Panc1 (cell line): ENCODE measurements around the gene DOCK4.

ENCODE experiments used
- CTCF ChIP-seq: fragments of 450-650 bp; IDR thresholded peaks from 2 replicates; pipeline ENCODE4 v1.5.1; 2017; ENCODE audit warnings: mild to moderate bottlenecking
- POLR2AphosphoS5 ChIP-seq: IDR thresholded peaks from 2 replicates; pipeline ENCODE4 v1.6.1; 2012; ENCODE audit warnings: mild to moderate bottlenecking, low read depth, low read length, moderate library complexity
- REST ChIP-seq, 2 experiments: IDR thresholded peaks; 2 replicates each; pipeline ENCODE4 v1.6.1; 2011 to 2012; ENCODE audit warnings: low read depth in 2 of 2, control low read depth in 1 of 2, low read length in 1 of 2, mild to moderate bottlenecking in 1 of 2, moderate library complexity in 1 of 2; ENCODE audit not compliant: insufficient read depth in 1 of 2
- SIN3A ChIP-seq: IDR thresholded peaks from 2 replicates; pipeline ENCODE4 v1.6.1; 2012; ENCODE audit warnings: low read depth, mild to moderate bottlenecking, low read length, moderate library complexity, borderline replicate concordance; ENCODE audit not compliant: insufficient read depth

DNA sequence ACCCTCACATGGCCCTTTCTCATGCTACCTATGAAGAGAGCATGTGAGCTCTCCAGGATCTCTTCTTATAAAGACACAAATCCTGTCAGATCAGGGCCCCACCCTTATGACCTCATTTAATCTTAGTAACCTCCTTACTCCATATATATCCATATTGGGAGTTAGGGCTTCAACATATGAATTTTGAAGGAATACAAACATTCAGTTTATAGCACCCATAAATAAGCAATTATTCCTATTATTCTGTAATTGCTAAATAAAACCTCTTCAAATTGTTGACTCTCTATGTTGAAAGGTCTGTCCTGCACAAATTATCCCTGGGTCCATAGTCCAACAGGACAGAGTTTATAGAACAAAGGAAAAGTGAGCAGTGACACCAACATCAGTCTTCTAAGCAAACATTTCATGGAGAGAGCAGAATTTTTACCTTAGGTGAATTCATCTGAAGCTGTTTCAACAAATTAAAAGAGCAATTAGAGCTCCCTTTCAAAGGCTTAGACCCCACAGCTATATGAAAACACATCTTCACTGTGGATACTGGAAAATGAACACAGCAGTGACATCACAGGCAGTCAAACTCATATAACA is 12.2 kb downstream of the DOCK4 start:
- TF ChIP-seq CTCF (no peak), REST (IDR thresholded peaks at IDR 0.05; ENCODE audit: insufficient read depth in 1 of 2, low read depth in 2 of 2, low read length in 1 of 2) (no peak), POLR2AphosphoS5 (no peak), SIN3A (no peak)
